GM12878 (cell line): ENCODE results near the gene PGM2L1. TPM values are rescaled to one million over a fixed set of nuclear protein-coding genes. Genes with fewer than 3 reads are reported as not detected.

ENCODE experiments used
- ATAC-seq: fragments of 200-7000 bp; cut with Tn5 transposase; 3 replicates; pipeline ENCODE4 v1.9.1; 2020; ENCODE audit warnings: mild to moderate bottlenecking, moderate library complexity
- BruUV-seq: library from RNA; stranded (reverse); fragments of 400-500 nt; replicated peaks from 2 replicates; lab custom pipeline; 2021; lab: Mats Ljungman, UMichigan
- CTCF ChIA-PET: fragments of 300-600 bp; sonication (Branson Sonifier 250); formaldehyde crosslinking; extraction: SDS; loops from one replicate; lab custom pipeline; 2021; ENCODE audit warnings: inconsistent platforms; lab: Yijun Ruan, JAX
- POLR2A ChIA-PET: fragments of 350-600 bp; formaldehyde crosslinking; extraction: SDS; loops from one replicate; lab custom pipeline; 2021; ENCODE audit warnings: inconsistent platforms; lab: Charles Lee
- RAD21 ChIA-PET: fragments of 300-600 bp; sonication (Branson Sonifier 250); formaldehyde crosslinking; loops from one replicate; lab custom pipeline; 2023; ENCODE audit warnings: antibody characterized with exemption; ENCODE audit not compliant: unreplicated experiment; lab: Charles Lee
- SMC1A ChIA-PET: fragments of 300-600 bp; sonication (Branson Sonifier 250); formaldehyde crosslinking; loops from one replicate; lab custom pipeline; 2023; ENCODE audit not compliant: unreplicated experiment, uncharacterized antibody; lab: Charles Lee
- DNase-seq: peaks from one replicate; pipeline ENCODE4 v3.0.0-alpha.2; 2011; ENCODE audit warnings: low read depth, low spot score
- FAIRE-seq: peaks from 3 replicates; lab custom pipeline; 2011; peaks lifted over from hg19 to GRCh38; lab: Jason Lieb, UNC
- H2AFZ ChIP-seq: 2 replicates; pipeline ENCODE4 v1.6.0; 2011; ENCODE audit warnings: low read depth, low read length, control low read depth; ENCODE audit not compliant: control insufficient read depth
- H3K27ac ChIP-seq: 2 replicates; pipeline ENCODE4 v1.5.1; 2011; ENCODE audit warnings: control low read depth; ENCODE audit not compliant: control insufficient read depth, insufficient read depth
- H3K27me3 ChIP-seq, 2 experiments: replicated peaks in 1 of 2; 2 replicates each; pipeline versions ENCODE4 v1.6.0 to v1.6.1; 2011; ENCODE audit warnings: low read length in 1 of 2; ENCODE audit not compliant: control insufficient read depth in 2 of 2, insufficient read depth in 2 of 2
- H3K36me3 ChIP-seq, 2 experiments: 2 replicates each; pipeline ENCODE4 v1.5.1; 2011; ENCODE audit warnings: low read length in 1 of 2; ENCODE audit not compliant: control insufficient read depth in 2 of 2, insufficient read depth in 2 of 2
- H3K4me1 ChIP-seq: 2 replicates; pipeline ENCODE4 v1.6.1; 2011; ENCODE audit warnings: mild to moderate bottlenecking, low read length, moderate library complexity, mixed read lengths; ENCODE audit not compliant: control insufficient read depth, insufficient read depth
- H3K4me2 ChIP-seq: 2 replicates; pipeline ENCODE4 v1.6.0; 2011; ENCODE audit warnings: control low read depth; ENCODE audit not compliant: control insufficient read depth, insufficient read depth
- H3K4me3 ChIP-seq: fragments of 200-600 bp; sonication (generic); 2 replicates; pipeline ENCODE4 v1.5.1; 2016
- H3K79me2 ChIP-seq: 2 replicates; pipeline ENCODE4 v1.6.0; 2011; ENCODE audit warnings: low read length; ENCODE audit not compliant: control insufficient read depth, insufficient read depth
- H3K9ac ChIP-seq: 2 replicates; pipeline ENCODE4 v1.8.0; 2011; ENCODE audit warnings: low read length, control low read depth, mixed read lengths; ENCODE audit not compliant: control insufficient read depth, insufficient read depth
- H3K9me3 ChIP-seq: replicated peaks from 3 replicates; pipeline ENCODE4 v1.5.1; 2011; ENCODE audit warnings: mild to moderate bottlenecking, low read length; ENCODE audit not compliant: control insufficient read depth, insufficient read depth
- H4K20me1 ChIP-seq: 2 replicates; pipeline ENCODE4 v1.6.0; 2011; ENCODE audit not compliant: control insufficient read depth, insufficient read depth
- ATF7 ChIP-seq: fragments of 450-650 bp; IDR thresholded peaks from 2 replicates; pipeline ENCODE4 v1.6.1; 2016; ENCODE audit warnings: low read depth, mild to moderate bottlenecking
- BCLAF1 ChIP-seq: fragments of 450-650 bp; IDR thresholded peaks from 2 replicates; pipeline ENCODE4 v1.6.1; 2017; ENCODE audit warnings: antibody characterized with exemption, mild to moderate bottlenecking, moderate library complexity
- EED ChIP-seq: sonication (generic); IDR thresholded peaks from 2 replicates; pipeline ENCODE4 v1.6.1; 2016; ENCODE audit warnings: antibody characterized with exemption, low read depth
- ESRRA ChIP-seq: IDR thresholded peaks from 2 replicates; pipeline ENCODE4 v1.6.1; 2012; ENCODE audit warnings: mild to moderate bottlenecking, low read length, improper control_type of control experiment
- FOS ChIP-seq: IDR thresholded peaks from 3 replicates; pipeline ENCODE4 v1.6.1; 2011; ENCODE audit warnings: borderline replicate concordance; ENCODE audit not compliant: insufficient read length; ENCODE audit errors: extremely low read depth
- IKZF2 ChIP-seq, 2 experiments: fragments of 450-650 bp; IDR thresholded peaks; 2 replicates each; pipeline ENCODE4 v1.6.1; 2017; ENCODE audit warnings: mild to moderate bottlenecking in 2 of 2, moderate library complexity in 2 of 2
- IRF5 ChIP-seq: fragments of 450-650 bp; IDR thresholded peaks from 2 replicates; pipeline ENCODE4 v1.6.1; 2017; ENCODE audit warnings: borderline replicate concordance
- MTA2 ChIP-seq: fragments of 450-650 bp; IDR thresholded peaks from 2 replicates; pipeline ENCODE4 v1.6.1; 2016; ENCODE audit warnings: low read depth, mild to moderate bottlenecking, moderate library complexity
- MXI1 ChIP-seq: fragments of 150-350 bp; IDR thresholded peaks from 2 replicates; pipeline ENCODE4 v1.6.1; 2011; ENCODE audit warnings: low read depth, mild to moderate bottlenecking, inconsistent platforms, low read length, improper control_type of control experiment
- MYC ChIP-seq: IDR thresholded peaks from 2 replicates; pipeline ENCODE4 v1.6.1; 2011; ENCODE audit warnings: mild to moderate bottlenecking, low read length, moderate library complexity, inconsistent platforms; ENCODE audit not compliant: insufficient read depth, insufficient replicate concordance, insufficient read length, severe bottlenecking
- PML ChIP-seq: IDR thresholded peaks from 2 replicates; pipeline ENCODE4 v1.6.1; 2012; ENCODE audit warnings: low read length, inconsistent platforms
- REST ChIP-seq: IDR thresholded peaks from 2 replicates; pipeline ENCODE4 v1.6.1; 2012; ENCODE audit warnings: mild to moderate bottlenecking, low read depth, low read length
- SIX5 ChIP-seq: IDR thresholded peaks from 2 replicates; pipeline ENCODE4 v1.6.1; 2011; ENCODE audit warnings: mild to moderate bottlenecking, low read depth, low read length, moderate library complexity; ENCODE audit not compliant: severe bottlenecking
- ZNF207 ChIP-seq: fragments of 450-650 bp; IDR thresholded peaks from 2 replicates; pipeline ENCODE4 v1.6.1; 2014; ENCODE audit warnings: antibody characterized with exemption, mild to moderate bottlenecking, borderline replicate concordance
- WGBS: methylation state at CpG from one replicate; pipeline ENCODE4 v1.1.6; 2016; ENCODE audit warnings: low lambda C conversion rate; ENCODE audit not compliant: insufficient replicate concordance, insufficient coverage; ENCODE audit errors: missing lambda C conversion rate; 5-methylcytosine and 5-hydroxymethylcytosine counted together
- in situ Hi-C: fragments of 300-500 bp; cut with MboI; formaldehyde crosslinking; loops from 9 replicates; pipeline ENCODE4 v1.14.3; 2018; ENCODE audit warnings: mixed read lengths
- intact Hi-C: fragments of 100-400 bp; cut with micrococcal nuclease; formaldehyde crosslinking; loops from one replicate; pipeline ENCODE4 v1.14.2; 2022; ENCODE audit not compliant: unreplicated experiment
- polyA plus RNA-seq, 11 experiments: library from polyadenylated mRNA; depleted of rRNA in 4 of 11; unstranded in 6 of 11; stranded (reverse) in 5 of 11; fragments of >200 nt; fragmentation: Nextera tagmentation in 4 of 11; fragmentation: Illumina TruSeq in 1 of 11; extraction: Ambion mirVana in 4 of 11; extraction: Trizol in 1 of 11; gene quantifications; 1 replicate in 1 of 11; 2 replicates in 10 of 11; pipeline versions ENCODE4 v1.2.1 to v1.2.3, GENCODE V29; 2011 to 2016; ENCODE audit warnings: inconsistent platforms in 2 of 11, missing spikeins in 2 of 11, low read depth in 1 of 11
- total RNA-seq, 4 experiments: library from RNA; depleted of rRNA in 3 of 4; stranded (reverse); fragments of >200 nt in 3 of 4; fragmentation: Illumina TruSeq in 1 of 4; extraction: Trizol in 1 of 4; gene quantifications; 2 replicates each; pipeline versions ENCODE4 v1.2.1 to v1.2.3, GENCODE V29; 2013 to 2021

Gene PGM2L1
- total and polyA plus RNA-seq, 10 of the 15 experiments (the other 5 are each of a cell fraction or from before 2014, with no cell fraction given): 0.04 to 0.20 (median 0.13) TPM; not detected in 1

- no peaks in the 10 kb centered on the region for H4K20me1 ChIP-seq
- no peaks in the 10 kb centered on the region for H3K4me1 ChIP-seq
- ChIA-PET POLR2A (no interaction called here), CTCF (interaction anchor here (0.8 to 3.4 kb wide), 4 partner anchors 11 to 145 kb away, joined by 3 to 34 read pairs (median 4); no protein-coding TSS in a partner anchor), RAD21 (no interaction called here), SMC1A (no interaction called here)
- ATAC-seq (no peak), DNase-seq (no peak), FAIRE-seq (no peak)
- H3K4me2 ChIP-seq: no peak overlapping the region
- H3K9ac ChIP-seq: no peak overlapping the region
- no TSS peak for BruUV-seq
- TF ChIP-seq MTA2 (no peak), MYC (no peak), ZNF207 (no peak), EED (no peak), ATF7 (no peak), IRF5 (no peak), FOS (no peak), SIX5 (no peak), PML (no peak), IKZF2 (IDR thresholded peaks at IDR 0.05) (no peak), ESRRA (no peak), MXI1 (no peak), REST (no peak), BCLAF1 (no peak)
- no peak overlapping the region for H3K27ac ChIP-seq
- H3K36me3 ChIP-seq: no peaks in the 10 kb centered on the region
- intact Hi-C loops (no loop called here), in situ Hi-C loops (no loop called here)
- WGBS: 79% methylated on average over 2 of the region's 2 CpGs
- no peak overlapping the region for H2AFZ ChIP-seq
- no peak overlapping the region for H3K4me3 ChIP-seq
- H3K27me3 ChIP-seq: no peaks in the 10 kb centered on the region
- H3K79me2 ChIP-seq: no peaks in the 10 kb centered on the region
- H3K9me3 ChIP-seq: no peaks in the 10 kb centered on the region
These were observed 2.4 kb upstream of the PGM2L1 start for GRCh38 chr11:74400606-74401005.
